ENCODE results near the gene TRAFD1. TPM values are rescaled to one million over a fixed set of nuclear protein-coding genes. Genes with fewer than 3 reads are reported as not detected.
A peak's percentile ranks its signal among the peaks of the same experiment; 100 is the strongest.

The TRAFD1 gene
- total RNA-seq, 1 experiment from 2014 or later = 55.6 TPM

- DNase-seq (ENCODE audit: low read depth) = no peak
Measured at GRCh38 chr12:112175361-112176155, 50.2 kb downstream of the TRAFD1 start.

GRCh38 chr12:112176321-112177010 lies 51.1 kb downstream of the TRAFD1 start:
- DNase-seq (ENCODE audit: low read depth) = no peak

- DNase-seq (ENCODE audit: low read depth) = no peak
Measured at GRCh38 chr12:112178796-112179195, 53.4 kb downstream of the TRAFD1 start.

GRCh38 chr12:112179341-112179740 lies 54.0 kb downstream of the TRAFD1 start:
- DNase-seq (ENCODE audit: low read depth) = no peak

- no peak for DNase-seq (ENCODE audit: low read depth)
Measured at GRCh38 chr12:112179916-112180315, 54.6 kb downstream of the TRAFD1 start.

GRCh38 chr12:112180422-112180821 lies 55.1 kb downstream of the TRAFD1 start:
- no peak for DNase-seq (ENCODE audit: low read depth)

- no peak for DNase-seq (ENCODE audit: low read depth)
Measured at GRCh38 chr12:112182499-112182898, 57.1 kb downstream of the TRAFD1 start.

- DNase-seq (ENCODE audit: low read depth) = peak; percentile 49
Measured at GRCh38 chr12:112183141-112184021, 58.0 kb downstream of the TRAFD1 start.

- DNase-seq (ENCODE audit: low read depth) = no peak
Measured at GRCh38 chr12:112184056-112184887, 58.9 kb downstream of the TRAFD1 start.

- DNase-seq (ENCODE audit: low read depth) = no peak
Measured at GRCh38 chr12:112185093-112185923, 59.9 kb downstream of the TRAFD1 start.

- DNase-seq (ENCODE audit: low read depth) = no peak
Measured at GRCh38 chr12:112188130-112188830, 62.9 kb downstream of the TRAFD1 start.

GRCh38 chr12:112190231-112191025 lies 65.1 kb downstream of the TRAFD1 start:
- no peak for DNase-seq (ENCODE audit: low read depth)

GRCh38 chr12:112191201-112191600 lies 65.8 kb downstream of the TRAFD1 start:
- no peak for DNase-seq (ENCODE audit: low read depth)

GRCh38 chr12:112191840-112192321 lies 66.5 kb downstream of the TRAFD1 start:
- DNase-seq (ENCODE audit: low read depth) = no peak

- no peak for DNase-seq (ENCODE audit: low read depth)
Measured at GRCh38 chr12:112192475-112192874, 67.1 kb downstream of the TRAFD1 start.

- DNase-seq (ENCODE audit: low read depth) = no peak
Measured at GRCh38 chr12:112194601-112195247, 69.4 kb downstream of the TRAFD1 start.

GRCh38 chr12:112196196-112196875 lies 71.0 kb downstream of the TRAFD1 start:
- DNase-seq (ENCODE audit: low read depth) = no peak

All from M059J (cell line).